GM03348 (cell line): ENCODE measurements around the gene SPDYE2B.
A peak's percentile ranks its signal among the peaks of the same experiment; 100 is the strongest.
"Not testable (repeated sequence)": the region's sequence is repeated elsewhere in the genome, so short reads cannot be mapped to it uniquely, and the experiment has no call there.

Source experiments
- DNase-seq: peaks from one replicate; pipeline ENCODE4 v3.0.0; 2012; ENCODE audit warnings: low spot score

The SPDYE2B gene

DNA sequence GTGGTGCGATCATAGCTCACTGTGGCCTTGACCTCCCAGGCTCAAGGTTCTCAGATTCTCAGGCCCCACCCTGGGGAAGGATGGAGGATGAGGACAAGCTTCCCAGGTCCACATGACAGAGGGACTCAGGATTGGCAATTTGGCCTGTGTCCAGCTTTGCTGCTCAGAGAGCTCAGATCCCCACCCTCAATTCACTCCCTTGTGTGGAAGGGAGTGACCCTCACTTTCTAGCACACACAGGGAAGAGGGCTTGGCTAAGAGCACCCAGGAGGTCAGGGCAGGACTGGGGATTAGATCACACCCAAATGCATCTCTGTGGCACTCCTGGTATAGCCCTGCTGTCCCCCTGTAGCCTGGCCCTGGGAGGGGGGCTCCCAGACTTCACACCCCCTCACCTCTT lies 6.7 kb upstream of the SPDYE2B start:
- not testable (repeated sequence) for DNase-seq

DNA sequence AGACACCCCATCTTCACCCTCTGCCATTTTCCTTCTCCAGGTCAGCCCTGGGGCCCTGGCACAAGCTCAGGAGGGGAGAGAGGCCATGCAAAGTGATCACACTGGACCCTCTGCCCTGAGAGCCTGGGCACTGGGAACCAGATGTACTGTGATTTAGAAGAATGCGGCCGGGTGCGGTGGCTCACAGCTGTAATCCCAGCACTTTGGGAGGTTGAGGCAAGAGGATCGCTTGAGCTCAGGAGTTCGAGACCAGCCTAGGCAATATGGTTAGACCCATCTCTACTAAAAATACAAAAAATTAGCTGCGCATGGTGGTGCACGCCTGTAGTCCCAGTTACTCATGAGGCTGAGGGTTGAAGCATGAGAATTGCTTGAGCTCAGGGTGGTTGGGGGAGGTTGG lies 2.3 kb upstream of the SPDYE2B start:
- DNase-seq = not testable (repeated sequence)

DNA sequence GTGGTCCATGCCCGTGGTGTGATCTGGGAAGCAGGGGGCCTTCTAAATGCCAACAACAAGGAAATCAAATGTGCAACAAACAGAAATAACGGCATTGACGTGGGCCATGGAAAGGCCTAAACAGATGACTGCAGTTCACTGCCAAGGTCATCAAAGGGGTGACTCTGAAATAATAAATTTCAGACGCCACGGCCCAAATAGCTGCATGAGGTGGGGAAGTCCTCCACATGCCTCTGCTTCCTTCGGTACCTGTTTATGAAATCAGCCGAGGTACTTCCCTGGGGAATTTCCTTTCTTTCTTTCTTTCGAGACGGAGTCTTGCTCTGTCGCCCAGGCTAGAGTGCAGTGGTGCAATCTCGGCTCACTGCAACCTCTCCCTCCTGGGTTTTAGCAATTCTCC lies 14.6 kb downstream of the SPDYE2B start:
- not testable (repeated sequence) for DNase-seq

DNA sequence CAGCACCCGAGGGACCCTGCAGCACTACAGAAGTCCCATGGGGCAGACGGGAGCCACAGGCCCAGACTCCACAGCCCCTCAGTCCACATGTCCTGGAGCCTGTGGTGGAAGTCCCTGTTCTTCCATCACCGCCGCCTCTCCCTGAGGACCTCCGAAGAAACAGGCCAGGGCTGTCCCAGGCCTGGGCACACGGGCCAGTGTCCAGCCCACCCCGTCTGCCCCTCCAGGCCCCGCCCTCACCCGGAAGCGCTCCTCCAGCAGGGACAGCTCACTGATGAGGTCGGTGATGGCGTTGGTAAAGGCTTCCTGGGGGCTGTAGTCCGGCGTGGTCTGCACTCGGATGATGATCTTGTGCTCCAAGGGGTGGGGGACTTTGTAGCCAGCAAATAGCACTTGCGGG lies 16.7 kb downstream of the SPDYE2B start:
- not testable (repeated sequence) for DNase-seq

DNA sequence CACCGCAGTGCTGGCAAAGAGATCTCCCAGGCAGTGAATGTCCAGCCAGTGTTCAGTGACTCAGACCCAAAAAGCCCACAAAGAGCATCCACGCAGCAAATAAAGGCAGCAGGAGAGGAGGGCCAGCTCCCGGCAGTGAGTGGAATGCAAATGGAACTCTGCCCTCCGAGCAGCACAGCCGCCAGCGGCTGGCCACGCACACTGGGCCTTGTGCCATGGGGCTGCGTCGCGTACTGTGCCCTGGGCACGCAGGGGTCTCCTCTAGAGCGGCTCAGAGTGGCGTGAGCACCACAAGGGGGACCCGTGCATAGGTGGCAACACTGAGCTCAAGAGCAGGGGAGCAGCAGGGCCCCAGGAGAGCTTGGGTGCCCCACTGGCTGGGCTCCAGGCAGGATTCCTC lies 17.4 kb downstream of the SPDYE2B start:
- not testable (repeated sequence) for DNase-seq

DNA sequence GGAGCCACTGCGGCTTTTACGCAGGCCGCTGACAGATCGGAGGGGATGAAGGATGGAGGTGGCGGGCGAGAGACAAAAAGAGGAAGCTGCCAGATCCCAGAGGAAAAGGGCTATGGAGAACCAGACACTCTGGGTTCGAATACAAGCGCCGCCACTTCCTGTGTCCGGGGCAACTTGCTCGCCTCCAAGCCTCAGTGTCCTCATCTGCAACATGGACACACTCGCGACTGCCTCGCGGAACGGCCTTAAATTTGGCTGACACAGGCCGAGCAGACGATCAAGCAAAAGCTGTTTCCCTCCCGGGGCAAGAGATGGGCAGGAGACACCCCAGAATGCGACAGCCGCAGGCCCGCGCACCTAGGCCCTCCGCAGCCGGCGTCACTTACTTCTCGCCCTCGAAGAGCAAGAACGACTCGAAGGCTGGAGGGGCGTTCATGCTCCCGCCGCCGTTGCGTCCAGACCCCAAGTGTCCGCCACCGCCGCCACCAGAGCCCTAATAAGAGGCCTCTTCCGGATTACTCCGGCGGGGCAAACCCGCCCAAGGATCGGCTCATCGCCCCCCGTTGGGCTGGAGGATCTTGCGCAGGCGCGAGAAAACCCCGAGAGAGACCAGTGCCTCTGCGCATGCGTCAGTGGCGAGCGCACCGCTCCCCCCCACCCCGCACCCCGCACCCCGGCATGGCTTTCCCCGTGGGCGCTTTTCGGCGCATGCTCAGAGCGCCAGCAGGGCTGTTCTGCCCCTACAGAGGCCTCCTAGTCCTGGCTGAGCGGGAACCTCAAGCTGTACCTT lies 21.2 kb downstream of the SPDYE2B start, which contains the start of gene POLR2J2:
Gene POLR2J2, minus strand, starts transcription at position 498 of the 790 bp plus-strand sequence. Its CDS starts 62 bp downstream, at position 436.
- DNase-seq = peak; percentile 92

DNA sequence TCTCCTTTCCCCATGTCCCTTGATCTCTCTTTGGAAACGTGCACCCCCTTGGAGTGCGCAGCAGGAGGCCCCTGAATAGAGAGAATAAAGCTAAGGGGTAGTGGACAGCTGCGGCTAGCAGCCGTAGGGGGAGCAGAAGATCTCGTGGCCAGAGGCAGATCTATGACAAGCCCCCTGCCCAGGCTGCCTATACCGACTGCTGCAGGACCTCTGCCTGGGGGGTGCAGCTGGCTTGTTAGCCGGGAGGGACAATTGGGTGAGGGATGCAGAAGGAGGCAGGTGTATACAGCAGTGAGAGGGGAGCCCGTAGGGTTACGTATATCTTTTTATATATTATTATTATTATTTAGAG lies 21.8 kb downstream of the SPDYE2B start:
- DNase-seq = not testable (repeated sequence)

DNA sequence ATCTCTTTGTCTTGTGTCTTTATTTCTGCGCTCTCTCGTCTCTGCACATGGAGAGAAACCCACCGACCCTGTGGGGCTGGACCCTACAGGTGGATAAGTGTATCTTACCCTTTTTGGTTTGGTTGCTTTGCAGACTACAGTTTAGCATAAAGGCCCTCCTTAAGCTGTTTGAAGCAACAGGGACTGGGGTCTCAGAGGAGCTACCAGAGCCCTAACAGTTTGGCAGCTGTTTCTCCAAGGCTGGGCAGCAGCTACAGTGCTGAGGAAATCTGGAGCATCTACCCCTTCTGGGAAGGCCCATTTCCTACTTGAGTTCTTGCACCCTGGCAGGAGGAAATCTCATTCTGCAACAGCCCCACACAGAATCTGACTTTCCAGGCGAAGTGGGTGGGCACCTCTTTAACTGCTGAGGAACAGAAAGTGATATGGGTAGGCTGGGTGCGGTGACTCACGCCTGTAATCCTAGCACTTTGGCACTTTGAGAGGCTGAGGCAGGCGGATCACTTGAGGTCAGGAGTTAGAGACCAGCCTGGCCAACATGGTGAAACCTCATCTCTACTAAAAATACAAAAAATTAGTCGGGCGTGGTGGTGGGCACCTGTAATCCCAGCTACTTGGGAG lies 23.4 kb downstream of the SPDYE2B start:
- not testable (repeated sequence) for DNase-seq

DNA sequence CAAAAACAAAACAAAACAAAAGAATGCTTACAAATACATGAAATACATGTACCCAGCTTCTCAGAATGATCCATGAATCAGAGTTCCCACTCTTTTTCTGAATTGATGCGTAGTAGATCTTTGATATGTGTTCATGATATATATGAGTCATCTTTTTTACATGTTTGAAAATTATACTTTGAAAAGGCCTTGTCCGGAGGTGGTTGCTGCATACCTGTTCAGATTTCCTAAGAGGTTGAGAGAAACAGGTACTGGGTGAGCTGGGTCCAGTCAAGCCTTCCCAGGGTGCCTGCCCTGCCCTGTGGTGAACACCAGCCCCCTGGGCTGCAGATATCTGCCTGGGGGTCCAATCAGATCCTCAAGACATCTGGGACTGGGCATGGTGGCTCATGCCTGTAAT lies 25.4 kb downstream of the SPDYE2B start:
- DNase-seq = not testable (repeated sequence)

DNA sequence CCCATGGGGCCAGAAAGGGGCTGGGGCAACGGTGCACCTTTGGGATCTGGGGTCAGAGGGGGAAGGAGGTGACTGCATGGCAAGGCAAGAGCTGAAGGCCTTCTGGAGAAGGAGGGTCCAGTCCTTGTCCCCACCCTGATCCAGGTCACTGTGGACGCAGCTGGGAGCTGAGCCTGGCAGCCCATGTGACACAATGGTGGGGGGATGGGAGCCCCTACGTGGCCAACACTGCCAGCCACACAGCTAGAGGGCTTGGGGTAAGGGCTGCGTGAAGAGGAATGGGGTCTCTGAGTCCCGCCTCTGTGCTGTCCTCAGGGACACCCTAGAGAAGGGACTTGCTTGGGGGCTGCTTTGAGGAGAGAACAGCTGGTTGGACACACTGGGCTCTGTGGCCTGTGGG lies 30.7 kb downstream of the SPDYE2B start:
- DNase-seq = not testable (repeated sequence)

DNA sequence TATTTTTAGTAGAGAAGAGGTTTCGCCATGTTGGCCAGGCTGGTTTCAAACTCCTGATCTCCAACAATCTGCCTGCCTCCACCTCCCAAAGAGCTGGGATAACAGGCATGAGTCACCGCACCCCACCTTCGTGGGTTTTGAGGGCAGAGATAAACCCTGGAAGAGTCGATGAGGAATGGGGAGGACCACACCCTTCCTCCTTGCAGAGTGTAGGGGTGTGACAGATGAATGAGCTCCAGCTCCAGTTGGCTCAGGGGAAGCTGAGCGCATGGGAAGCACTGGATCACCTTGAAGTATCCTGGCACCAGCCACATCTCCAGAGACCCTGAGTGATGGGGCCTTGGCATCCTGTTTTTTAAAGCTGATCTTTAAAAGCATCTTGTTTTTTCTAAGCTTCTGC lies 32.4 kb downstream of the SPDYE2B start:
- DNase-seq = not testable (repeated sequence)

DNA sequence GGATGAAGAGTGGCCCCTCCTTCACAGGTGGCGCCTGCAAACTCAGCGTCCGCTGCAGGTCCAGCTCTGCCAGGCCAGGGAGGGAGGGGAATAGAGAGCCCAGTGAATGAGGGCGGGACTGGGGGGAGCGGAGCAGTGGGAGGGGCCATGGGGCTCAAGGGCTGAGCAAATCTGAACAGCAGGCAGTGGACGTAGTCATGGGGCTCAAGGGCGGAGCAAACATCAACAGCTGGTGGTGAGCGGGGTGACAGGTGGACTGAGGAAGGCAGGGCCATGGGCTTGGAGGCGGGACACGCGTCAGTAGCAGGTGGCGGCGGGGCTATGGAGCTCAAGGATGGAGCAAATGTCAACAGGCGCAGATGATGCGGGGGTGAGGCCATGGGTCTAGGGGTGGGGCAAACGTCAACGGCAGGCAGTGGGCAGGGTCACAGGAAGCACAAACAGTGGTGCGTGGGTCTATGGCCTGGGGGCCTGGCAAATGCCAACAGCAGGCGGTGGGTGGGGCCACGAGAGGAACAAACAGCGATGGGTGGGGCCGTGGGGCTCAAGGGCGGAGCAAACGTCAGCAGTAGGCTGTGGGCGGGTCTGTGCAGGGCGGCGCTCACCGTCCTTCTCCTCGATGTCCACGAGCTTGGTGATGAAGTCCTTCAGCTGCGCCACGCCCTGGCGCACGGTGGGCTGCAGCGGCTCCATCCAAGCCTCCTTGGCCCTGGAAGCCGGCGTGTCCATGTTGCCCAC lies 38.3 kb downstream of the SPDYE2B start:
- not testable (repeated sequence) for DNase-seq

DNA sequence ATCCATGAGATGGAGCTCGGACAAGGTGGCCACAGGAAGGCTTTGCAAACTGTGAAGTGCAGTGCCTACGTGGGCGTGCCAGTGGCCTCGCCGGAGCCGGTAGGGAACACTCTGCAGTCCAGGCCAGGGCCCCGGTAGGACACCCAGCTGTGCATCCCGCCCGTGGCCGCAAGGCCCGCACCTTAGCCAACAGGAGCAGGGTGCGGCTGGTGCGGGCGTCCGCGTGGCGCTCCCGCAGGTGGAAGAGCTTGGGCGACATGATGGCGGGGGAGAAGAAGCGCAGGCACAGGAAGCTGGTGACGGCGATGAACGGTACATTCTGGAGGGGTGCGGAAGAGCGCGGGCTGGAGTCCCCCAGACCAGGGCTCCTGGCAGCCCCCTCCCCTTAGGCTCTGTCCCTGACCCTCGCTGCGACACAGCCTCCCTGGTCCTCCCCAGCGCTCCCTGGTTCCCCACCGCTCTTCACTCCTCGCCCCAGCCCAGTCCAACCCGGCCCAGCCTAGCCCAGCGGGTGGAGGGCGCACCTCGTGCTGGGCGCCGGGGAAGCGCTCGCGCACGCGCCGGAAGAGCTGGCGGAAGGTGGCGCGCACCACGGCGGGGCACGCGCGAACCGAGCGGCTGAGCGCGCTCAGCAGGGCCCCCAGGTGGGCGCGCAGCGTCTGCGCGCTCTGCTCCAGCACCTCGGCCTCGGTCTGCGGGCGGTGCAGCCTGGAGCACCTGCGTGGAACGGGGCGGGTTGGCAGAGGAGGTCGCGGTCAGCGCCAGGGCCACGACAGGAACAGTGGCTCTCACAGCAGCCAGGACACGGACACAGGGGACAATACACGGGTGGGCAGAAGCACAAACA lies 39.5 kb downstream of the SPDYE2B start:
- DNase-seq = not testable (repeated sequence)

DNA sequence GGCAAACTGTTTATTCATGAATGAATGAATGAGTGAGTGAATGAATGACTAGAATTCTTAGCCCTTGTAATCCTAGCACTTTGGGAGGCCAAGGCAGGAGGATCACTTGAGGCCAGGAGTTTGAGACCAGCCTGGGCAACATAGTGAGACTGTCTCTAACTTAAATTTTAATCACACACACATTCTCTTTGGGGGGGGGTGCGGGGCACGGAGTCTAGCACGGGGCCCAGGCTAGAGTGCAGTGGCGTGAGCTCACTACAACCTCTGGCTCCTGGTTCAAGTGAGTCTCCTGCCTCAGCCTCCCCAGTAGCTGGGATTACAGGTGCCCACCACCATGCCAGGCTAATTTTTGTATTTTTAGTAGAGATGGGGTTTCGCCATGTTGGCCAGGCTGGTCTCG lies 40.5 kb downstream of the SPDYE2B start:
- not testable (repeated sequence) for DNase-seq

DNA sequence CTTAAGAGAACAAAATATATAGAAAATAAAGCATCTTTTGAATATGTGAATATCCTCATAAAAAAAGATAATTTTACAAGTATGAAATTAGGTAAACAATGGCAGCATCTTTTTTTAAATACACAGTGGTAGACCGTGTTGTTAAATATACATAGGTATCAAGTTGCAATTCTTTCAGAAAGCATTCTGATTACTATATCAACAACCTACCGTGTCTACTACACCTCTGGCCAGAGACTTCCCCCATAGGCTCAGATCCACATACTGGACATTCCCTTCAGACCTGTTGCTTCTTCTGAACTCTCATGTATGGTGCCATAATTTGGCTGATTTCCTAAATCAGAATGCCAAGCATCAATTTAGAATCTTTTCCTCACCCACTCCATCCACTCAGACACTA lies 43.9 kb downstream of the SPDYE2B start:
- DNase-seq = not testable (repeated sequence)

DNA sequence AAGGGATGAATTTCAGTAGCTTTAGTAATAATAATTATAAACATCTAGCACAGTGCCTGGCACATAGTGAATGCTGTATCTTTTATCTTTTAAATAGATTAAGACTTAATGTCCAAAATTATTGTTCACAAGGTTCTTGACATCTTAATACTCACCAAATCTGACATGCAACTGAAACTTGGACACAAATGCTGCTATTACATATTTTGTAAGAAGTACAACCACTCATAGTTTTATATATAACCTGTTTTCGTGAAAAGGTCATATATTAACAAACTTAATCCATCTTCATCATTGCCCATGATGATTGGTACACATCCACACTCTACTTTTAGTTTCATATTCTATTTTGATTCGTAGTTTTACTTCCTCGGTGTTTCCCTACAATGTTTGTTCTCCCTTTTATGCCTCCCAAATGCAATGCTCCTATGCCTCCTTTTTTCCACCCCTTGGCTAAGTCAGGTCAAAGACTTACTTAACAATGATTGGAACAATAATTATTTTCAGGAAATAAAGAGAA lies 45.0 kb downstream of the SPDYE2B start:
- not testable (repeated sequence) for DNase-seq

DNA sequence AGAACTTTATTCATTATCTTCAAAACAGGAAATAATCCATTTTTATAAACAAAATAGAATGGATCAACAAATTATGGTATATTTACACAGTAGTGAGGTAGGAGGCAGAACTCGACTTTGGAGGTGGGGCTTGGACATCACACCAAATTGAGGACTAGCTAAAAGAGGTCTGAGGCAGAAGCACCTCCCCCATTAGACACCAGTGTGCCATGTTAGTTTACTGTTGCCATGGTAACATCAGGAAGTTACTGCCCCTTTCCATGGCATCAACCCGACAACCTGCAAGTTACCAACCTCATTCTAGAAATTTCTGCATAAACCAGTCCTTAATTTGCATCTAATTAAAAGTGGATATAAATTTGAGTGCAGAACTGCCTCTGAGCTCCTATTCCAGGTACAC lies 45.9 kb downstream of the SPDYE2B start:
- DNase-seq = not testable (repeated sequence)

DNA sequence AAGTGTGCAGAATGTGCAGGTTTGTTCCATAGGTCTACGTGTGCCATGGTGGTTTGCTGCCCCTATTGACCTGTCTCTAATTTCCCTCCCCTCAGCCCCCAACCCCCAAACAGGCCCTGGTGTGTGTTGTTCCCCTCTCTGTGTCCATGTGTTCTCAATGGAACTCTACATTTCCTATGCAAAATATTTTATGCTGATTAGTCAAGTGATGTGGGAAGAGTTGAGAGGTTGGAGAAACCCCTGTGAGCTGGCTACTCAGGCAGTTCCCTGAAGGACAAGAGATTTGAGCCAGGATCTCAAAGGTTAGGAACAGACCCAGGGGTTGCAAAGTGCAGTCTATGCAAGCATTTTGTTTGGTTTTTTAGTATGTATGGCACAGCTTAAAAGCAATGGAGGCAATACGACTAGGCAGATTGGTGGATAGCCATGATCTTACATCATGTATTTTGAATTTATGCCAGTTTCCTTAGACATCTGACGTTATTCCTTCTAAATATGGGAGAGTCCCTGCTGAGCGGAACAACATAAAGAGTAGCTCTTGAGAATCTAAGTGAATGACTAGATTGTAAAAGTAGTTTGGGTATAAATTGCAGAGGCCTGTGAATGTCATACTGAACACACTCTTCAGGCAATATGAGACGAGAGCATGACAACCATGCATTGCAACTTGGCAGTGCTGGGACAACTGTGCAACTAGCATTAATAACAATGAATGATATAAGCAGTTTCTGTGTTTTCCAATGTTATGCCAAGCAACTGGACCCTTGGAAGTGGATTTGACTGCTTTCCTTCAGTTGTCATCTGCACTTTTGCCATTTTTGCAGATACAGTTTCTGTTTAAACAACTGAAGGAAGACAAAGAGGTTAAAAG lies 47.8 kb downstream of the SPDYE2B start:
- not testable (repeated sequence) for DNase-seq

DNA sequence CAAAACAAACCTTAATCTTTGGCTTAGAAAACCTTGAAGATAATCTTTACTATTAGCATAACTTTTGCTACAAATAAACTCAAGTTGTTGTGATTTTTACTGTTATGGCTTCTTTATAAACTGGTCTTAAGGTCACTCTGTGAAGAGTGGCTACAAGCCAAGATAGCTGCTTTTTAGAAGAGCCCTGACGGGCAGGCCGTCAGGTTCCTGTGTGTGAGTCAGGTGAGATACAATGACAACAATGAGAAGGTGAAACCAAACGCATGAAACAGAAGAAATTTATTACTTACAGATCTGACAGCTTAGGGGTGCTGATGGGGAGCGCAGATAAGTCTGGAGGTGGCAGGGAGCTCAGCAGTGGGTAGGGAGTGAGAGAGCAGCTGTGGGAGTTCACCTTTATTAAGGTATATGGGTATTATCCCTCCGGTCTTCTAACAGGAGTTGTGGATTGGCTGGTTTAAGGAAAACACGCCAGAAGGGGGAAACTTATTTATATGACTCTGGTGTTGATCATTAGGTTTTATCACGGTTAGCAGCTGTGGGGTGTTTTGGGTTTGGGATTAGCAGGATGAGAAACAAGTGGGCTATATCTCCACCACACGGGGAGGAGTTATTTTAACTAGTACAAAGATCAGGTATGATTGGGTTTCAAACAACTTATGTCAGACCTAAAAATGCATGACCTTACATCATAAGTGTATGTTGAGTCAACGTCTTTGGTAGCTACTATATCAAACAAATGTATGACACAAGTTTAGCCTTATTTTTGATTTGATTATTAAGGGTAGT lies 49.0 kb downstream of the SPDYE2B start:
- DNase-seq = not testable (repeated sequence)
